Frontal cortex (tissue), 4 donors: ENCODE data around the gene CHN2. TPM values are rescaled to one million over a fixed set of nuclear protein-coding genes. Genes with fewer than 3 reads are reported as not detected.

Experiments used
- DNase-seq, 2 donors: peaks; one replicate each; pipeline ENCODE4 v3.0.0; 2012; ENCODE audit warnings: low spot score in 2 of 2
- FAIRE-seq: peaks from 2 replicates; lab custom pipeline; 2012; peaks lifted over from hg19 to GRCh38; lab: Jason Lieb, UNC
- total RNA-seq: library from RNA; depleted of rRNA; stranded (reverse); fragments of >200 nt; gene quantifications from one replicate; pipeline ENCODE4 v1.2.3, GENCODE V29; 2014
- donor health status: control.
- donor health status: control.
- donor health status: control.

The CHN2 gene
- total RNA-seq, 1 donor from 2014 or later: 96.6 TPM

- DNase-seq (no peak), FAIRE-seq (no peak)
Measured at GRCh38 chr7:29277436-29278215, 83.1 kb downstream of the CHN2 start.

- DNase-seq (no peak), FAIRE-seq (no peak)
Measured at GRCh38 chr7:29278337-29279069, 83.9 kb downstream of the CHN2 start.

GRCh38 chr7:29281782-29282541, 87.4 kb downstream of the CHN2 start:
- FAIRE-seq: no peak
- DNase-seq: peak in 1 of 2 donors; percentile 41

DNA sequence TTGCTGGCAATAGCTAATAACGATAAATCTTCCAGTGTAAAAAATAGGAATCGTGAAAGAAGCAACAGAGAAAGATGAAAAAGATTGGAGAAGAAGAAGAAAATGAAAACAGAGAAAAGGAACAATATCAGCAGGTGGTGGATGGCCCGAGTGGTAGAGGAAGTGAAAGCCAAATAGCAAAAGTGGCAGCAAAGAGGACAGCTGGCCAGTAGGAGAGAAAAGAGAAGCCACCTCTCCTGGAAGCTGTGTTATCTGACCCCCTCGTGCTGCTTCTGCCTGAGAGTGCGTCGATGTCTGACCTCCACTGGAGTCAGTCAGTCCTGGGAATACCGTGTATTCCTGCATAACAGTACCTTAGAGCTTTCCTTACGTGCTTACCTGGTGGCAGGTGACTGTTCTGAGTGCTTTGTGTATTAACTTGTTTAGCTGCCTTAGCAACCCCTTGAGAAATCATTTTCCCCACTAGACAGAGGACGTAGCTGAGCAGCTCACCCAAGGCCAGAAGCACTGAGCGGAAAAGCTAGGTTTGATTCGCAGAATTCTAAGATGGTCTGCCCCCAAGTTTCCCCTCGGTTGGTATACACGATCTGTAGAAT, 88.3 kb downstream of the CHN2 start:
- no peak for DNase-seq
- FAIRE-seq: no peak

GRCh38 chr7:29284696-29285443, 90.3 kb downstream of the CHN2 start:
- DNase-seq (no peak), FAIRE-seq (no peak)

GRCh38 chr7:29285444-29285793, 90.8 kb downstream of the CHN2 start:
- DNase-seq: no peak
- no peak for FAIRE-seq

- DNase-seq (no peak), FAIRE-seq (no peak)
Measured at GRCh38 chr7:29285861-29286260, 91.3 kb downstream of the CHN2 start.

GRCh38 chr7:29287366-29287765, 92.8 kb downstream of the CHN2 start:
- FAIRE-seq (no peak), DNase-seq (no peak)

DNA sequence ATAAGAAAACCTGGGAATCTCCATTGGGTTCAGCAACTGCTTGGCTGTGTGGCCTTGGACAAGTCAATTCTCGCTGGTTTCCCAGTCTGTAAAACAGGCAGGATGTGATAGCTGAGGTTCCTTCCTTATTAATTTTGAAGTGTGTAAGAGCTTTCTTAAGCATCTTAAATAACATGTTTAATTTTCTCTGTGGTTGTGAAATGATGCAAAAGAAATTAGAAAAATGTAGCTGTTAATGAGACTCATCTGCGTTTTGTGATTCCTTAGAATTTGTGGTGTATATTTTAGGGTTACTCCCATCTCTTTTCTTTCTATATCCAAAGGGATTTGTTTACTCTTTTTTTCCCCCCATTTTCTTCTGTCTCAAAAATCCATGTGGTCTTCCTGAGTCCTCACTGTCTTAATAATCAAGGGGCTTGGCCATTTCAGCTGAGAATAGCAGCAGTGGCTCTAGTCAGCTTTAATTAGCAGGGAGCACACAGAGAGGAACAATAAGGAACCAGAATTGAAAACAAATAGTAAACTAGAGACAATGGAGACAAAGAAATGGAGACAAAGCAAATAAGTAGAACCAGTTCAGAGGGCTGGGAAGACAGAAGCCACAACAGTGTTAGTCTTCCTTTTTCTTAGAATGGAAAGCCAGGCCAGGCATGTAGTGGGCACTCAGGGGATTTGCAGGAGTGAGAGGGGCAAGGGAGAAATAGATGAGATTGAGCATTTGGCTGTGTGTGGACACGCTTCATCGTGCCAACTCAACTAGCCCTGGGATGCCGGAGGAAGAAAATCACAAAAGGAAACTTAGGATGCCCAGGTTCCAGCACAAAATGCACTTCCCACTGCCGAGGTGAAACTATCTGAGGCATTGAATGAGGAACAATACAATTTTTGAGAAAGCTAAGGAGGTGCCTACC, 93.9 kb downstream of the CHN2 start:
- no peak for DNase-seq

DNA sequence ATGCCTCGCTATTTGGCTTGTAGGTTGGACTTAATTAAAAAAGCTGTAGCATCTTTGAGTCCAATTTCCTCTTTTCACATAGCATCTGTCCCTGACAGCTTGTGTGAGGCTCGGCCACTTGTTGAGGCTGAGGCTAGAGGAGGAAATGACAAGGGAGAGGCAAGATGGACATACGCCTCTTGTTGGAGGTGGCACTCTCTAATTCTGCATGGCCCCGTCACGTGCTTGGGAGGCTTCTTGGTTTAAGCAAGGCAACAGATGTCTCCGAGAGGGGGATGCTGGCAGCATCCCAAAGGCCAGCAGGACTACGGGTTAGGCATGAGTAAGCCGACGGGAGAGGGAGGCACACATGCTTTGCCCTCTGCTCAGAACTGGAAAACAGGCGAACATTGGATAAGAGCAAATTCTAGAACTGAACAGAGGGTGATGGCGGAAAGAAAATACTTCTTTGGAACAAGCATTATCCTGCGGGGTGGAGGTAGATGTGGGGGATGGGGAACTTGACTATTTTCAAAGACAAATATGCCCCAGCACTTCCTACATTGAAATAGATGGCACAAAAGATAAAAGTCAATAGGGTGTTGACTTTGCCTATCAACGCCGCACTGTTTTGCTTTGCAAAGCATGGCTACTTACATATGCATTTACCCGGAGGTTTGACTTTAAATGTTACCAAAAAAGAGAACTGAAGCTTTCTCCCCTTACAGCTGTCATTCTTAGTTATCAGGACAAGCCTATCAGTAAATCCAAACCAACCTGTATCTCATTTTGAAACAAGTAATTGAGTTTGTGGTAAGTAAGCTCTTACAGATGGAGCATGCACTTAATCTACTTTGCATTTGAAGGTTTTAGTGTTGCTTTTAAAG, 94.8 kb downstream of the CHN2 start:
- FAIRE-seq: no peak
- no peak for DNase-seq

More for the DNA sequence above, 93.9 kb downstream of the CHN2 start:
- FAIRE-seq: no peak

DNA sequence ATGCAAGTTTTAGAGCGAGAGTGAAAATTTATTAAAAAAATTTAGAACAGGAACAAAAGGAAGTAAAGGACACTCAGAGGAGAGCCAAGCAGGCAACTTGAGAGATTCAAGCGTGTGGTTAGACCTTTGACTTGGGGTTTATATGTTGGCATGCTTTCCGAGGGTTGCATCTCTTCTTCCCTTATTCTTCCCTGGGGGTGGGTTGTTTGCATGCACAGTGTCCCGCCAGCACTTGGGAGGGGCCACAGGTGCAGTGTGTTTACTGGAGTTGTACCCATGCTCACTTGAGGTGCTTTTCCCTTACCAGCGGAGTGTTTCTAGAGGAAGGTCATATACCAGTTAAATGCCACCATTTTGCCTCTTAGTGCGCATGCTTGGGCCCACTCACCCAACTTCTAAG, 96.3 kb downstream of the CHN2 start:
- DNase-seq (no peak), FAIRE-seq (no peak)

DNA sequence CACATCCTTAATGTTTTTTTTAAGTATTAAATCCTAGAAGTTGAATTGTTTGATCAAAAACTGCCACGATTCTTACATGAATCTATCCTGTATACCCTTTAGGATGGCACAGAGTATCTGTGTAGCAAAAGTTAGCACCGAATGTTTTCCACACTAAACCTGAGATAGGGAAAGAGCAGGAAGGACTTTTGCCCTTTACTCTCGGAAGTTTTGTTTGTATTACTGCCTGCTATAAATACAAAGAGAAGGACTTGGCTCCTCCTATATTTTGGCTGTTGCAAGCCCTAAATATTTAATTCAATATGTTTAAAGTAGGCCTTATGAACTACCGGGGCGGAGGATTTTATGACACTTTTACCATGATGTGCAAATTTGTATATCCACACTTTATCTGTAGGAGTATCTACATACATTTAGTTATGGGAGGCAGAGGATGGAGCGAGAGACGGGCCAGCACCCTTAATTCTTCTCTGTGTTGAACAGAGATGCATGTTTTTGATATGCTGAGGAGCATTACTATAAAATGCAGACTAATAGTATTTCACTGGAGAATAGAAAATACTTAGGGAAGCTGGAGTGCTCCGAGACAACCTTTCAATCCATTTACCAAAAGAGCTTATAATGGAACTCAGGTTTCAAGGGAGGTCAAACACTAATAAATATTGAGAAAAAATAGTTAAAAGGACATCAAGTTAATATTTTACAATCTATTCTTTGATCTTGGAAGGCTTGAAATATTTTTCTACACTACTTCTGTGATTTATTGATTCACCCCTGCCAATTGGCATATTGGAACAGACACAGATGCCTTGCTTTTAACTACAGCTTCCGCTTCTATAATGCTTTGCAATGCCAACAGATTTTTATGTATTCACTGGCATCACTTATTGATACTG, 97.4 kb downstream of the CHN2 start:
- FAIRE-seq (no peak), DNase-seq (no peak)

- DNase-seq: no peak
- FAIRE-seq: no peak
Measured at GRCh38 chr7:29292886-29293658, 98.5 kb downstream of the CHN2 start.

DNA sequence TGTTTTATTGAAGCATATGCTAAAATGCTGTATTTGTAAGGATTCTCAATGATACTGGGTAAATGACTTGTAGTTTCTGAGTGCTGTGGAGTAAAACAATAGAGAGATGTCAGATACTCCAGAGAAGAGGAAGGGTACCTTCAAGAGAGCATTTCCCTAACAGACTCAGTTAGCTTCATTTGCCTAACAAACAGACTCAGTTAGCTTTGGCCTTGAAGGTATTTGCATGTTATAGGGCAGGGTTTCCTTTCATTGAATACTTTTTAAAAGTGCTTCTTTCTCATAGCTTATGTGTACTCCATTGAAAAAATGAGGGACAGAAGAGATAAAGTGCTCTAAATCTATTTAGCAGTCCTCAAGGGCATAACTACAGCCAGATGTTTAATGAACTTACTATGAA, 101.8 kb downstream of the CHN2 start:
- FAIRE-seq: no peak

GRCh38 chr7:29297194-29297890, 102.8 kb downstream of the CHN2 start:
- DNase-seq (no peak), FAIRE-seq (no peak)

More for the DNA sequence above, 101.8 kb downstream of the CHN2 start:
- no peak for DNase-seq
